Measurements from ENCODE around the gene COL16A1. TPM values are rescaled to one million over a fixed set of nuclear protein-coding genes. Genes with fewer than 3 reads are reported as not detected.

The COL16A1 gene
- total and polyA plus RNA-seq, 9 donors, result 19.8 to 237 (median 157) TPM

- H3K27me3 ChIP-seq, result no peaks in the 10 kb centered on the region
- no peaks in the 10 kb centered on the region for H3K9me3 ChIP-seq
- DNase-seq, result no peak
- TF ChIP-seq POLR2A (IDR thresholded peaks at IDR 0.05), result no peak
- no peak for TF ChIP-seq CTCF (IDR thresholded peaks at IDR 0.05)
- TF ChIP-seq EP300 (IDR thresholded peaks at IDR 0.05), result no peak
- H3K4me3 ChIP-seq, result no peak overlapping the region
- WGBS, 3 donors, result 48 to 60% (median 54%) methylated on average over 11 of the region's 11 CpGs
- peaks cover 18% of the 10 kb centered on the region for H3K4me1 ChIP-seq (ENCODE audit: insufficient read depth)
- H3K27ac ChIP-seq, result peak overlapping the region in 1 of 2 donors; percentile 43
- intact Hi-C loops (cut with DNase I), result loop anchor here in 1 of 4 donors (2.0 kb wide), 1 partner anchor 36 kb away; no protein-coding TSS in a partner anchor
- H3K36me3 ChIP-seq, result no peaks in the 10 kb centered on the region
These were observed 32.7 kb downstream of the COL16A1 start for GRCh38 chr1:31671147-31671546.

- Histone ChIP-seq H3K9me3 (no peaks in the 10 kb centered on the region), H3K4me3 (peak overlapping the region; percentile 1), H3K27me3 (no peaks in the 10 kb centered on the region), H3K27ac (peak overlapping the region in 1 of 2 donors; percentile 43), H3K4me1 (ENCODE audit: insufficient read depth) (peaks cover 18% of the 10 kb centered on the region), H3K36me3 (no peaks in the 10 kb centered on the region)
- no peak for TF ChIP-seq CTCF (IDR thresholded peaks at IDR 0.05)
- no peak for TF ChIP-seq EP300 (IDR thresholded peaks at IDR 0.05)
- TF ChIP-seq POLR2A (IDR thresholded peaks at IDR 0.05), result no peak
- 6 to 40% (median 19%) methylated on average over 6 of the region's 6 CpGs for WGBS, 3 donors
- intact Hi-C loops (cut with DNase I), result loop anchor here in 1 of 4 donors (2.0 kb wide), 1 partner anchor 36 kb away; no protein-coding TSS in a partner anchor
- no peak for DNase-seq
These were observed 33.2 kb downstream of the COL16A1 start for GRCh38 chr1:31670593-31670964.

- H3K4me1 ChIP-seq (ENCODE audit: insufficient read depth), result peaks cover 18% of the 10 kb centered on the region
- 11 to 14% (median 14%) methylated on average over 30 of the region's 30 CpGs for WGBS, 3 donors
- H3K27ac ChIP-seq, result peak overlapping the region; percentile 43 to 49
- H3K9me3 ChIP-seq, result no peaks in the 10 kb centered on the region
- H3K36me3 ChIP-seq, result no peaks in the 10 kb centered on the region
- no peaks in the 10 kb centered on the region for H3K27me3 ChIP-seq
- DNase-seq, result peak; percentile 79 to 84 (median 83)
- H3K4me3 ChIP-seq, result peak overlapping the region; percentile 1
- no peak for TF ChIP-seq POLR2A (IDR thresholded peaks at IDR 0.05)
- TF ChIP-seq CTCF (IDR thresholded peaks at IDR 0.05), result no peak
- TF ChIP-seq EP300 (IDR thresholded peaks at IDR 0.05), result no peak
- intact Hi-C loops (cut with DNase I), result loop anchor here (2.0 to 10.0 kb wide), 7 partner anchors 37 to 395 kb away; no protein-coding TSS in a partner anchor
These were observed 33.8 kb downstream of the COL16A1 start for GRCh38 chr1:31669786-31670592.

GRCh38 chr1:31669433-31669785 is 34.4 kb downstream of the COL16A1 start:
- no peaks in the 10 kb centered on the region for H3K9me3 ChIP-seq
- H3K27ac ChIP-seq, result peak overlapping the region; percentile 43 to 49
- peaks cover 18% of the 10 kb centered on the region for H3K4me1 ChIP-seq (ENCODE audit: insufficient read depth)
- H3K4me3 ChIP-seq, result no peak overlapping the region
- H3K36me3 ChIP-seq, result no peaks in the 10 kb centered on the region
- 72 to 76% (median 73%) methylated on average over 7 of the region's 7 CpGs for WGBS, 3 donors
- no peak for TF ChIP-seq CTCF (IDR thresholded peaks at IDR 0.05)
- TF ChIP-seq EP300 (IDR thresholded peaks at IDR 0.05), result no peak
- no peak for TF ChIP-seq POLR2A (IDR thresholded peaks at IDR 0.05)
- no peak for DNase-seq
- H3K27me3 ChIP-seq, result no peaks in the 10 kb centered on the region
- intact Hi-C loops (cut with DNase I), result loop anchor here in 3 of 4 donors (2.0 to 10.0 kb wide), 6 partner anchors 43 to 395 kb away; no protein-coding TSS in a partner anchor

Data from ovary (tissue), 9 donors.